Prostate gland (tissue), 2 donors: ENCODE data around the gene CEP128. TPM values are rescaled to one million over a fixed set of nuclear protein-coding genes. Genes with fewer than 3 reads are reported as not detected.

Source experiments
- DNase-seq: peaks from one replicate; pipeline ENCODE4 v3.0.0-alpha.2; 2019; ENCODE audit warnings: low spot score
- H3K27ac ChIP-seq, 2 donors: fragments of 200-600 bp; sonication (generic); 2 replicates each; pipeline ENCODE4 v1.5.1; 2017 to 2019
- H3K27me3 ChIP-seq: fragments of 200-600 bp; sonication (generic); replicated peaks from 2 replicates; pipeline ENCODE4 v1.5.1; 2019; ENCODE audit not compliant: insufficient read depth
- H3K36me3 ChIP-seq, 2 donors: fragments of 200-600 bp; sonication (generic); 1 replicate in 1 of 2; 2 replicates in 1 of 2; pipeline versions ENCODE4 v1.5.1 to v1.8.1; 2017 to 2019
- H3K4me1 ChIP-seq: fragments of 200-600 bp; sonication (generic); replicated peaks from 2 replicates; pipeline ENCODE4 v1.5.1; 2019
- H3K4me3 ChIP-seq, 2 donors: fragments of 200-600 bp; sonication (generic); 2 replicates each; pipeline ENCODE4 v1.5.1; 2017 to 2019
- H3K9me3 ChIP-seq: fragments of 200-600 bp; sonication (generic); 2 replicates; pipeline ENCODE4 v1.5.1; 2017
- CTCF ChIP-seq, 4 experiments: fragments of 200-600 bp in 2 of 4; fragments of 450-650 bp in 2 of 4; sonication (generic) in 2 of 4; IDR thresholded peaks; 1 replicate in 3 of 4; 2 replicates in 1 of 4; pipeline ENCODE4 v1.5.1; 2016 to 2019; ENCODE audit warnings: antibody characterized with exemption in 4 of 4, mild to moderate bottlenecking in 2 of 4, moderate library complexity in 2 of 4
- POLR2A ChIP-seq: fragments of 450-650 bp; IDR thresholded peaks from one replicate; pipeline ENCODE4 v1.6.1; 2016; ENCODE audit warnings: antibody characterized with exemption, mild to moderate bottlenecking
- POLR2AphosphoS5 ChIP-seq: sonication (generic); formaldehyde crosslinking; IDR thresholded peaks from one replicate; pipeline ENCODE4 v1.6.1; 2017; ENCODE audit warnings: antibody characterized with exemption
- WGBS: methylation state at CpG from one replicate; pipeline ENCODE4 v1.1.5; 2018; 5-methylcytosine and 5-hydroxymethylcytosine counted together
- intact Hi-C: fragments of 100-400 bp; cut with DNase I; formaldehyde crosslinking; loops from one replicate; pipeline ENCODE4 v1.14.2; 2022
- total RNA-seq, 2 donors: library from RNA; depleted of rRNA; stranded (reverse); fragments of >200 nt; gene quantifications; one replicate each; pipeline ENCODE4 v1.1.0, GENCODE V29; 2016

Gene CEP128
- total RNA-seq, 2 donors from 2014 or later: 6.4 to 7.3 TPM

GRCh38 chr14:80872645-80873044 is 68.9 kb downstream of the CEP128 start:
- H3K36me3 ChIP-seq: no peaks in the 10 kb centered on the region

GRCh38 chr14:80868260-80868659 is 73.3 kb downstream of the CEP128 start:
- H3K27ac ChIP-seq: no peak overlapping the region
- intact Hi-C loops: no loop called here
- TF ChIP-seq POLR2AphosphoS5 (no peak), POLR2A (no peak), CTCF (IDR thresholded peaks at IDR 0.05) (no peak)
- no peak overlapping the region for H3K4me3 ChIP-seq
- no peaks in the 10 kb centered on the region for H3K4me1 ChIP-seq
- no peaks in the 10 kb centered on the region for H3K27me3 ChIP-seq
- no peaks in the 10 kb centered on the region for H3K9me3 ChIP-seq
- DNase-seq: no peak
- no peaks in the 10 kb centered on the region for H3K36me3 ChIP-seq
- 57% methylated on average over 1 of the region's 1 CpG for WGBS

More at GRCh38 chr14:80872645-80873044, 68.9 kb downstream of the CEP128 start:
- H3K27me3 ChIP-seq: no peaks in the 10 kb centered on the region
- no peak for DNase-seq
- no peaks in the 10 kb centered on the region for H3K4me1 ChIP-seq
- no peaks in the 10 kb centered on the region for H3K9me3 ChIP-seq
- no peak overlapping the region for H3K27ac ChIP-seq
- intact Hi-C loops: no loop called here
- H3K4me3 ChIP-seq: no peak overlapping the region
- WGBS: 74% methylated on average over 2 of the region's 2 CpGs
- TF ChIP-seq POLR2AphosphoS5 (no peak), POLR2A (no peak), CTCF (IDR thresholded peaks at IDR 0.05) (no peak)

GRCh38 chr14:80867798-80868197 is 73.7 kb downstream of the CEP128 start:
- H3K4me3 ChIP-seq: no peak overlapping the region
- no peak for TF ChIP-seq POLR2AphosphoS5
- no peak for TF ChIP-seq POLR2A
- no peak for TF ChIP-seq CTCF (IDR thresholded peaks at IDR 0.05)
- WGBS: 98% methylated on average over 2 of the region's 2 CpGs
- H3K27me3 ChIP-seq: no peaks in the 10 kb centered on the region
- H3K4me1 ChIP-seq: no peaks in the 10 kb centered on the region
- no peak overlapping the region for H3K27ac ChIP-seq
- intact Hi-C loops: no loop called here
- no peak for DNase-seq
- no peaks in the 10 kb centered on the region for H3K9me3 ChIP-seq
- no peaks in the 10 kb centered on the region for H3K36me3 ChIP-seq

GRCh38 chr14:80867091-80867490 is 74.4 kb downstream of the CEP128 start:
- intact Hi-C loops: no loop called here
- no peak for TF ChIP-seq POLR2AphosphoS5
- TF ChIP-seq POLR2A: no peak
- no peak for TF ChIP-seq CTCF (IDR thresholded peaks at IDR 0.05)
- Histone ChIP-seq H3K27ac (no peak overlapping the region), H3K27me3 (no peaks in the 10 kb centered on the region), H3K36me3 (no peaks in the 10 kb centered on the region), H3K9me3 (no peaks in the 10 kb centered on the region), H3K4me3 (no peak overlapping the region), H3K4me1 (no peaks in the 10 kb centered on the region)
- WGBS: 73% methylated on average over 1 of the region's 1 CpG
- DNase-seq: no peak

GRCh38 chr14:80865565-80865964 is 76.0 kb downstream of the CEP128 start:
- 95% methylated on average over 2 of the region's 2 CpGs for WGBS
- H3K4me1 ChIP-seq: no peaks in the 10 kb centered on the region
- H3K36me3 ChIP-seq: no peaks in the 10 kb centered on the region
- no peak overlapping the region for H3K27ac ChIP-seq
- no peak for TF ChIP-seq CTCF (IDR thresholded peaks at IDR 0.05)
- no peak for TF ChIP-seq POLR2A
- TF ChIP-seq POLR2AphosphoS5: no peak
- H3K27me3 ChIP-seq: no peaks in the 10 kb centered on the region
- intact Hi-C loops: no loop called here
- no peaks in the 10 kb centered on the region for H3K9me3 ChIP-seq
- H3K4me3 ChIP-seq: no peak overlapping the region
- DNase-seq: no peak
